HEK293 (cell line): Measurements from ENCODE around the gene PRSS23.
"Not testable (repeated sequence)": the region's sequence is repeated elsewhere in the genome, so short reads cannot be mapped to it uniquely, and the experiment has no call there.

Experiments
- CTCF ChIA-PET: fragments of 350-600 bp; formaldehyde crosslinking; extraction: SDS; loops from one replicate; lab custom pipeline; 2021; ENCODE audit warnings: antibody characterized with exemption; lab: Yijun Ruan, JAX
- POLR2A ChIA-PET: fragments of 300-600 bp; formaldehyde crosslinking; extraction: SDS; loops from one replicate; lab custom pipeline; 2020; ENCODE audit warnings: antibody characterized with exemption, inconsistent platforms; lab: Yijun Ruan, JAX
- H3K27ac ChIP-seq: fragments of 200-500 bp; sonication (Bioruptor generic); 2 replicates; pipeline ENCODE4 v1.5.1; 2014; ENCODE audit warnings: low read depth, low read length, control low read depth, inconsistent platforms; ENCODE audit errors: extremely low read depth
- H3K36me3 ChIP-seq, 2 experiments: fragments of 200-500 bp in 1 of 2; sonication (Bioruptor generic) in 1 of 2; 1 replicate in 1 of 2; 2 replicates in 1 of 2; pipeline ENCODE4 v1.5.1; 2014 to 2017; ENCODE audit warnings: inconsistent platforms in 2 of 2, low read length in 2 of 2; ENCODE audit not compliant: control insufficient read depth in 2 of 2, insufficient read depth in 1 of 2
- H3K4me1 ChIP-seq: fragments of 200-500 bp; sonication (Bioruptor generic); 2 replicates; pipeline ENCODE4 v1.5.1; 2014; ENCODE audit warnings: mild to moderate bottlenecking, low read length, inconsistent platforms; ENCODE audit not compliant: control insufficient read depth, insufficient read depth
- H3K4me3 ChIP-seq: 2 replicates; pipeline ENCODE4 v1.5.1; 2011; ENCODE audit warnings: low read depth, mild to moderate bottlenecking, control low read depth, low read length, moderate library complexity
- H3K9me3 ChIP-seq: fragments of 200-500 bp; sonication (Bioruptor generic); 2 replicates; pipeline ENCODE4 v1.5.1; 2014; ENCODE audit warnings: low read depth, low read length, inconsistent platforms; ENCODE audit not compliant: control insufficient read depth, insufficient read depth
- INSM2 ChIP-seq: fragments of 450-650 bp; formaldehyde crosslinking; IDR thresholded peaks from 2 replicates; pipeline ENCODE4 v1.5.1; 2016; ENCODE audit warnings: missing biosample characterization, missing genetic modification characterization
- KLF7 ChIP-seq: fragments of 450-650 bp; formaldehyde crosslinking; IDR thresholded peaks from 2 replicates; pipeline ENCODE4 v1.5.1; 2016; ENCODE audit warnings: missing biosample characterization, missing genetic modification characterization, borderline replicate concordance
- MYNN ChIP-seq: fragments of 450-650 bp; formaldehyde crosslinking; IDR thresholded peaks from 2 replicates; pipeline ENCODE4 v1.5.1; 2016; ENCODE audit warnings: missing biosample characterization, missing genetic modification characterization, borderline replicate concordance
- PRDM2 ChIP-seq: fragments of 450-650 bp; formaldehyde crosslinking; IDR thresholded peaks from 2 replicates; pipeline ENCODE4 v1.5.1; 2016; ENCODE audit warnings: missing biosample characterization, missing genetic modification characterization, borderline replicate concordance
- ZBTB8A ChIP-seq: fragments of 450-650 bp; formaldehyde crosslinking; IDR thresholded peaks from 2 replicates; pipeline ENCODE4 v1.5.1; 2016; ENCODE audit warnings: missing biosample characterization, missing genetic modification characterization
- ZFP3 ChIP-seq: fragments of 450-650 bp; formaldehyde crosslinking; IDR thresholded peaks from 2 replicates; pipeline ENCODE4 v1.5.1; 2016; ENCODE audit warnings: low read depth, missing biosample characterization, missing genetic modification characterization
- ZNF26 ChIP-seq: fragments of 450-650 bp; formaldehyde crosslinking; IDR thresholded peaks from 2 replicates; pipeline ENCODE4 v1.5.1; 2016; ENCODE audit warnings: missing biosample characterization, missing genetic modification characterization
- ZNF335 ChIP-seq: fragments of 450-650 bp; formaldehyde crosslinking; conservative IDR thresholded peaks from 2 replicates; pipeline ENCODE4 v1.5.1; 2016; ENCODE audit warnings: missing biosample characterization, missing genetic modification characterization
- ZNF610 ChIP-seq: fragments of 450-650 bp; formaldehyde crosslinking; IDR thresholded peaks from 2 replicates; pipeline ENCODE4 v1.5.1; 2016; ENCODE audit warnings: missing biosample characterization, missing genetic modification characterization, borderline replicate concordance
- ZNF704 ChIP-seq: fragments of 450-650 bp; formaldehyde crosslinking; IDR thresholded peaks from 2 replicates; pipeline ENCODE4 v1.5.1; 2016; ENCODE audit warnings: missing biosample characterization, missing genetic modification characterization
- ZNF777 ChIP-seq: fragments of 450-650 bp; formaldehyde crosslinking; IDR thresholded peaks from 2 replicates; pipeline ENCODE4 v1.5.1; 2017; ENCODE audit warnings: missing biosample characterization, missing genetic modification characterization, borderline replicate concordance

PRSS23 gene

GRCh38 chr11:86769219-86769618 is 31.1 kb upstream of the PRSS23 start:
- CTCF ChIA-PET = interaction anchor here (0.6 to 1.1 kb wide), 3 partner anchors 21 to 232 kb away, joined by 3 to 5 read pairs (median 3); no protein-coding TSS in a partner anchor
- no peak overlapping the region for H3K4me3 ChIP-seq
- TF ChIP-seq MYNN (tag by site-specific recombination) = no peak
- no peak for TF ChIP-seq ZNF610
- no peak for TF ChIP-seq INSM2 (tag by site-specific recombination)
- TF ChIP-seq PRDM2 (tag by site-specific recombination) = no peak
- TF ChIP-seq ZFP3 (tag by site-specific recombination) = no peak
- TF ChIP-seq ZNF704 (tag by site-specific recombination) = no peak
- no peak for TF ChIP-seq ZNF26 (tag by site-specific recombination)
- no peak for TF ChIP-seq KLF7 (tag by site-specific recombination)
- TF ChIP-seq ZNF335 (tag by site-specific recombination) = no peak
- TF ChIP-seq ZNF777 (tag by site-specific recombination) = no peak
- TF ChIP-seq ZBTB8A (tag by site-specific recombination) = no peak
- TF ChIP-seq, all 188 proteins: peak for 0
- Histone ChIP-seq H3K27ac (no peak overlapping the region), H3K4me1 (no peaks in the 10 kb centered on the region), H3K36me3 (no peaks in the 10 kb centered on the region), H3K9me3 (no peaks in the 10 kb centered on the region)
- POLR2A ChIA-PET = no interaction called here

- POLR2A ChIA-PET, H3K4me3 ChIP-seq, H3K9me3 ChIP-seq, CTCF ChIA-PET, H3K27ac ChIP-seq, H3K4me1 ChIP-seq, H3K36me3 ChIP-seq: not testable (repeated sequence)
These were observed 29.8 kb upstream of the PRSS23 start for GRCh38 chr11:86770473-86771027.
